Suprapubic skin (tissue), 4 donors: ENCODE measurements around the gene MFSD11. TPM values are rescaled to one million over a fixed set of nuclear protein-coding genes. Genes with fewer than 3 reads are reported as not detected.

Source experiments
- DNase-seq, 2 donors: peaks; one replicate each; pipeline ENCODE4 v3.0.0-alpha.2; 2019; ENCODE audit warnings: low spot score in 2 of 2
- H3K27ac ChIP-seq: fragments of 200-600 bp; sonication (generic); one replicate; pipeline ENCODE4 v1.5.1; 2019
- H3K27me3 ChIP-seq: fragments of 200-600 bp; sonication (generic); one replicate; pipeline ENCODE4 v1.5.1; 2019
- H3K36me3 ChIP-seq: fragments of 200-600 bp; sonication (generic); one replicate; pipeline ENCODE4 v1.5.1; 2019
- H3K4me1 ChIP-seq: fragments of 200-600 bp; sonication (generic); one replicate; pipeline ENCODE4 v1.5.1; 2019
- H3K4me3 ChIP-seq: fragments of 200-600 bp; sonication (generic); one replicate; pipeline ENCODE4 v1.5.1; 2019; ENCODE audit warnings: mild to moderate bottlenecking
- H3K9me3 ChIP-seq: fragments of 200-600 bp; sonication (generic); one replicate; pipeline ENCODE4 v1.5.1; 2019
- EP300 ChIP-seq: sonication (generic); formaldehyde crosslinking; IDR thresholded peaks from one replicate; pipeline ENCODE4 v1.6.1; 2017; ENCODE audit warnings: antibody characterized with exemption
- POLR2A ChIP-seq, 2 donors: fragments of 450-650 bp; IDR thresholded peaks; one replicate each; pipeline ENCODE4 v1.6.1; 2017; ENCODE audit warnings: antibody characterized with exemption in 2 of 2, mild to moderate bottlenecking in 2 of 2, moderate library complexity in 2 of 2
- POLR2AphosphoS5 ChIP-seq, 3 donors: sonication (generic); formaldehyde crosslinking; IDR thresholded peaks; one replicate each; pipeline ENCODE4 v1.6.1; 2017; ENCODE audit warnings: antibody characterized with exemption in 3 of 3
- WGBS: methylation state at CpG from one replicate; pipeline ENCODE4 v1.1.5; 2018; 5-methylcytosine and 5-hydroxymethylcytosine counted together
- total RNA-seq, 4 donors: library from RNA; depleted of rRNA; stranded (reverse); fragments of >200 nt; gene quantifications; one replicate each; pipeline ENCODE4 v1.1.0, GENCODE V29; 2016
- TF ChIP-seq, protein P1 (sequence below), 2 donors: fragments of 200-600 bp in 1 of 2; fragments of 450-650 bp in 1 of 2; sonication (generic) in 1 of 2; IDR thresholded peaks; one replicate each; pipeline ENCODE4 v1.5.1; 2016 to 2019; ENCODE audit warnings: antibody characterized with exemption in 2 of 2, mild to moderate bottlenecking in 1 of 2, moderate library complexity in 1 of 2

MFSD11 gene
- 10 to 100 TPM; 31.5 to 78.8 (median 37.2) TPM for total RNA-seq

GRCh38 chr17:76737676-76738467 is at the start of gene MFSD11:
Gene MFSD11 (plus strand): TSS chr17:76738119. CDS start chr17:76738353, 234 bp downstream.
- peaks cover 51% of the 10 kb centered on the region for H3K4me1 ChIP-seq
- under 1% methylated on average over 29 of the region's 57 CpGs for WGBS

DNA sequence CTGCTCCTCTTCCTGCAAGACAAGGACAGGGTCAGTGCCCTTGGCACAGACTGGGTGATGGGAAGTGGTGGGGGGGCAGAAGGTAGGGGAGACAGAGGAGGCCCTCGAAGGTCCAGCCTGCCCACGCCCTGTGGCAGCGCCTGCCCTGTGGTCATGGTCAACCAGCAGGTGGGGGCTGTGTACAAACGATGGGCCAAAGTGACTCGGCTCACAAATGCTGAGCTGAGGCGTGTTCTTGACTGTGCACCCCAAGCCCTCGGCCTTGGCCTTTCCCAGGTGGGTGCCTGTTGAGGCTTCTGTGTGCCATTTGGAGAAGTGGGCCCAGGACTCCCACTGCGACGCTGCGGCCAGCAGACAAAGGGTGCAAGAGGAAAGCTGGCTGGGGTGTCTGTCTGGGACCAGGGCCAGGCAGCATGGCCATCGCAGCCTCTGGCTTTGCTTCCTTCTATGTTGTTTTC is 49.7 kb upstream of the MFSD11 start:
- Histone ChIP-seq H3K4me1 (peaks cover 45% of the 10 kb centered on the region), H3K4me3 (peak overlapping the region; percentile 7), H3K27ac (peak overlapping the region; percentile 92), H3K27me3 (no peaks in the 10 kb centered on the region), H3K36me3 (peaks cover 10% of the 10 kb centered on the region), H3K9me3 (no peaks in the 10 kb centered on the region)
- DNase-seq, result no peak
- 61% methylated on average over 11 of the region's 11 CpGs for WGBS
- TF ChIP-seq POLR2A (IDR thresholded peaks at IDR 0.05) (no peak), POLR2AphosphoS5 (IDR thresholded peaks at IDR 0.05) (no peak), EP300 (no peak)
- TF ChIP-seq, protein P1, sequence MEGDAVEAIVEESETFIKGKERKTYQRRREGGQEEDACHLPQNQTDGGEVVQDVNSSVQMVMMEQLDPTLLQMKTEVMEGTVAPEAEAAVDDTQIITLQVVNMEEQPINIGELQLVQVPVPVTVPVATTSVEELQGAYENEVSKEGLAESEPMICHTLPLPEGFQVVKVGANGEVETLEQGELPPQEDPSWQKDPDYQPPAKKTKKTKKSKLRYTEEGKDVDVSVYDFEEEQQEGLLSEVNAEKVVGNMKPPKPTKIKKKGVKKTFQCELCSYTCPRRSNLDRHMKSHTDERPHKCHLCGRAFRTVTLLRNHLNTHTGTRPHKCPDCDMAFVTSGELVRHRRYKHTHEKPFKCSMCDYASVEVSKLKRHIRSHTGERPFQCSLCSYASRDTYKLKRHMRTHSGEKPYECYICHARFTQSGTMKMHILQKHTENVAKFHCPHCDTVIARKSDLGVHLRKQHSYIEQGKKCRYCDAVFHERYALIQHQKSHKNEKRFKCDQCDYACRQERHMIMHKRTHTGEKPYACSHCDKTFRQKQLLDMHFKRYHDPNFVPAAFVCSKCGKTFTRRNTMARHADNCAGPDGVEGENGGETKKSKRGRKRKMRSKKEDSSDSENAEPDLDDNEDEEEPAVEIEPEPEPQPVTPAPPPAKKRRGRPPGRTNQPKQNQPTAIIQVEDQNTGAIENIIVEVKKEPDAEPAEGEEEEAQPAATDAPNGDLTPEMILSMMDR (IDR thresholded peaks at IDR 0.05), result no peak

More at GRCh38 chr17:76737676-76738467, at the start of gene MFSD11:
- H3K9me3 ChIP-seq, result no peaks in the 10 kb centered on the region
- H3K4me3 ChIP-seq, result peak within 1 kb of the TSS; percentile 82
- TF ChIP-seq, protein P1 (IDR thresholded peaks at IDR 0.05), result no peak
- TF ChIP-seq POLR2A (IDR thresholded peaks at IDR 0.05) (no peak), POLR2AphosphoS5 (IDR thresholded peaks at IDR 0.05) (no peak), EP300 (no peak)
- DNase-seq, result peak; percentile 93 to 94
- peaks cover 40% of the 10 kb centered on the region for H3K36me3 ChIP-seq
- H3K27me3 ChIP-seq, result no peaks in the 10 kb centered on the region
- peak within 1 kb of the TSS; percentile 98 for H3K27ac ChIP-seq

- no peaks in the 10 kb centered on the region for H3K9me3 ChIP-seq
- TF ChIP-seq POLR2AphosphoS5 (IDR thresholded peaks at IDR 0.05) (no peak), POLR2A (IDR thresholded peaks at IDR 0.05) (no peak), EP300 (no peak)
- TF ChIP-seq, protein P1 (IDR thresholded peaks at IDR 0.05), result no peak
- no peak overlapping the region for H3K4me3 ChIP-seq
- H3K36me3 ChIP-seq, result peaks cover 1% of the 10 kb centered on the region
- 86% methylated on average over 11 of the region's 11 CpGs for WGBS
- DNase-seq, result no peak
- no peaks in the 10 kb centered on the region for H3K27me3 ChIP-seq
- H3K4me1 ChIP-seq, result peaks cover 51% of the 10 kb centered on the region
- H3K27ac ChIP-seq, result no peak overlapping the region
Measured at GRCh38 chr17:76689859-76690258, 48.1 kb upstream of the MFSD11 start.

DNA sequence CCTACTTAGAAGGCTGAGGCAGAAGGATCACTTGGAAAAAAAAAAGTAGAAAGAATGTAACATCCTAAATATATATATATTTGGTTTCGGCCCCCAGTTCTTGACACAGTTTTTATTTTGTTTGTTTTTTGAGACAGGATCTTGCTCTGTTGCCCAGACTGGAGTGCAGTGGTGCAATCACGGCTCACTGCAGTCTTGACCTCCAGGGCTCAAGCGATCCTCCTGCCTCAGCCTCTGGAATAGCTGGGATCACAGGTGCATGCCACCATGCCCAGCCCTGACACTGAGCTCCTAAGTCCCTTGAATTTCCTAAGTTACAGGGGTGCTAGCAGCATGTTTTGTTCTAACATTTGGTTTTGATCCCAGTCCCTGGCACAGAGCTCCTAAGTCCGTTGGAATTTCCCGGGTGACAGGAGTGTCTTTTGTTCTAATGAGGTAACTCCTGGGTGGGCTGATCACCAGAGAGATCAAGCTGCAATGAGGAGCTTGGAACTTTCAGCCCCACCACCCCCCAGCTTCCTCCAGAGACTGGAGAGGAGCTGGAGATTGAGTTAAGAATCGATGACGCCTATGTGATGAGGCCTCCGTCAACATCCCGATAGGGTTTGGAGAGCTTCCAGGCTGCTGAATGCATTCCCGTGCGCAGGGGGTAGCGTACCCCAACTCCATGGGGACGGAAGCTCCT is 47.2 kb upstream of the MFSD11 start:
- DNase-seq, result no peak
- no peaks in the 10 kb centered on the region for H3K27me3 ChIP-seq
- TF ChIP-seq, protein P1 (IDR thresholded peaks at IDR 0.05), result no peak
- TF ChIP-seq EP300, result no peak
- TF ChIP-seq POLR2A (IDR thresholded peaks at IDR 0.05), result no peak
- no peak for TF ChIP-seq POLR2AphosphoS5 (IDR thresholded peaks at IDR 0.05)
- H3K9me3 ChIP-seq, result no peaks in the 10 kb centered on the region
- H3K4me1 ChIP-seq, result peaks cover 52% of the 10 kb centered on the region
- no peaks in the 10 kb centered on the region for H3K36me3 ChIP-seq
- no peak overlapping the region for H3K4me3 ChIP-seq
- H3K27ac ChIP-seq, result no peak overlapping the region
- WGBS, result 77% methylated on average over 12 of the region's 13 CpGs
